Cardiac fibroblast (primary cell): ENCODE results near the gene KRTAP10-8.

Source experiments
- DNase-seq, 2 donors: peaks; one replicate each; pipeline versions ENCODE4 v3.0.0 to v3.0.0-alpha.2; 2010; ENCODE audit warnings: low read depth in 2 of 2
- H3K4me3 ChIP-seq, 2 donors: replicated peaks in 1 of 2; 1 replicate in 1 of 2; 2 replicates in 1 of 2; pipeline ENCODE4 v1.5.1; 2011; ENCODE audit warnings: low read depth in 2 of 2, low read length in 2 of 2, mild to moderate bottlenecking in 2 of 2, moderate library complexity in 1 of 2
- CTCF ChIP-seq: IDR thresholded peaks from one replicate; pipeline ENCODE4 v1.5.1; 2011; ENCODE audit warnings: low read depth, mild to moderate bottlenecking, low read length, inconsistent platforms

KRTAP10-8 gene

DNA sequence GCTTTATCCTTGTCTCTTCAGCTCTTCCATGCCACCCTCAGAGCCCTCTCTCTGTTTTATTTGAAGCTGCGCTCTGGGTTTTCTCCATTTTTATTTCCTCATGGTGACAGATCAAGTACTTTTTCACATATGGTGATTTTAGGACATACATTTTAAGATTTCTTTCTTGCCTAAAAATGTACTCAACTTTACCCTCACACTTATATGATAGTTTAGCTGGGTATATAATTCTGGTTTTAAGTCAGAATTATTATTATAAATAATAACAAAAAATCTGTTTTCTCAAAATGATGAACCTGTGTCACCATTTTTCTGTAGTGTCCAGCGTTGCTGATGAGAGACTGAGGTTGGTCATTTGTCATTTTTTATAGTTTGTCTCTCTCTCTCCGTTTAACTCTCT is 30.7 kb upstream of the KRTAP10-8 start:
- no peak for DNase-seq

DNA sequence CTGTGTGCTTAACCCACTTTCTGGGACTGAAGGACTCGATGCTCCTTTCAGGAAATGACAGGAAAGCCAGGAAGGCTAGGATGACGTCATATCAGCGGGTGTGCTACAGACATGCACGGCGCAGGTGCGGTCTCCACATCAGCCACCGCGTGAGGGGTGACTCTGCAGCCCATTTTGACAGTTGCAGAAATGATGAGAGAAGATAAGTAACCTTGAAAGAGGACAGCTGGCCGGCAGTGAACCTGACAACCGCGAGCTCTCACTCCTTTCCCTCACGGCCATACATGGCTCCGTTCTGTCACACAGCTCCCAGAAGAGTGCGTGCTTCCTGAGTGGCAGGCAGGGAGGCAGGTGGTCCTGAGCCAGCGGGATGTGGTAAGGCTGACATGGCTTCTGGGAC is 29.8 kb upstream of the KRTAP10-8 start:
- H3K4me3 ChIP-seq = no peak overlapping the region
- no peak for DNase-seq
- no peak for TF ChIP-seq CTCF

More for the DNA sequence above, 30.7 kb upstream of the KRTAP10-8 start:
- no peak for TF ChIP-seq CTCF
- no peak overlapping the region for H3K4me3 ChIP-seq

- no peak overlapping the region for H3K4me3 ChIP-seq
- peak in 1 of 2 donors; percentile 5 for DNase-seq
- no peak for TF ChIP-seq CTCF
Observed at GRCh38 chr21:44583089-44583799, 28.6 kb upstream of the KRTAP10-8 start.

DNA sequence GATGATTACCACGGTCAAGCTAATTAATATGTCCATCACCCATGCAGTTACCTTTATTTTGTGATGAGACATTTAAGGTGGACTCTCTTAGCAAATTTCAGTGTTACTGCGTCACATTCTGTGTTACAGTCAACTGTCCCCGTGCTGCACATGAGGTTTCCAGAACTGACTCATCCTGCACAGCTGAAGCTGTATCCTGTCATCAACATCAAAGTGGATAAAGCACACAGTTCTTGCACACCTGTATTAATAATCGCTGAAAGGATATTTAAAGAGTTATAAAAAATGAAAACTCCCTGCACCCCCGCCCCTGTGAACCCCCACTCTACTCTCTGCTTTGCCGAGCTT is 28.1 kb upstream of the KRTAP10-8 start:
- TF ChIP-seq CTCF = no peak
- no peak for DNase-seq
- H3K4me3 ChIP-seq = no peak overlapping the region

DNA sequence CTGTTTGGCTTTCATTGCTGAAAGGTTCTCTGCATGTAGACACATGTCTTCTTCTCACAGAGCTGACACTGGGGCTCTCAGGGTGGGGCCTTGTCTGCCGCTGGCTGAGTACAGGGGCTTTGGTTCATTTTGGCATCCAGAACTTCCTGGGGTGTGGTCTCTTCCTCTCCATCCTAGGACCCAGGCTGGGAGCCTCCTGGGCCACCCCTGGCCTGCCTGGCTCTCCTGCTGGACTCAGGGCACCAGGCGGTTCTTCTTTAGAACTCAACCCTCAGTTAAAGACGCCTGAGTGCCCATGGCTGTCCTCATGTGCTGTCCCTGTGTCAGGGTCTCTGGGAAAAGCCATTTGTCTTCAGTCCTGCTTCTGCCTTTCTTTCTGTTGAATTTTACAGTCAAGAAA is 26.0 kb upstream of the KRTAP10-8 start:
- DNase-seq = no peak
- no peak for TF ChIP-seq CTCF
- H3K4me3 ChIP-seq = no peak overlapping the region

DNA sequence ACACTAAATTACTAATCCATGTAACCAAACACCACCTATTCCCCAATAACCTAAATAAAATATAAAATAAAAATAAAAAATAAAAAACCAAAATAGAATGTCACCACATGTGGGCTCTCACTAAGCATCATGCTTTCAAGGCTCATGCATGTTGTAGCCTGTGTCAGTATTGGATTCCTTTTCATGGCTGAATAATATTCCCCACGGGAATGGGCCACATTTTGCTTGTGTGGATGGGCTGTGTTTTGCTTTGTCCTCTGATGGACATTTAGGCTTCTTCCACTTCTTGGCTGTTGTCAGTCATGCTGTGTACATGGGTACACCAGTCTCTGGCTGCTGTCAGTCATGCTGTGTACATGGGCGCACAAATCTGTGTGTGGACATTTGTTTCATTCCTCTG is 22.8 kb upstream of the KRTAP10-8 start:
- DNase-seq = no peak
- H3K4me3 ChIP-seq = no peak overlapping the region
- TF ChIP-seq CTCF = no peak
